GM21526 (cell line): ENCODE measurements around the gene COX6B2.
"Not testable (repeated sequence)": the region's sequence is repeated elsewhere in the genome, so short reads cannot be mapped to it uniquely, and the experiment has no call there.

Source experiments
- ATAC-seq: cut with Tn5 transposase; IDR thresholded peaks from one replicate; pipeline ENCODE4 v1.9.1; 2021; ENCODE audit warnings: moderate library complexity; ENCODE audit not compliant: unreplicated experiment, low FRiP score

Gene COX6B2

GRCh38 chr19:55345101-55345817 lies 9.3 kb downstream of the COX6B2 start:
- ATAC-seq: no peak

GRCh38 chr19:55344444-55344843 lies 10.1 kb downstream of the COX6B2 start:
- no peak for ATAC-seq

- ATAC-seq: no peak
These were observed 12.7 kb downstream of the COX6B2 start for GRCh38 chr19:55341595-55342531.

GRCh38 chr19:55341171-55341588 lies 13.3 kb downstream of the COX6B2 start:
- no peak for ATAC-seq

GRCh38 chr19:55340784-55341147 lies 13.8 kb downstream of the COX6B2 start:
- ATAC-seq: no peak

- no peak for ATAC-seq
These were observed 14.4 kb downstream of the COX6B2 start for GRCh38 chr19:55339889-55340783.

GRCh38 chr19:55339105-55339888 lies 15.2 kb downstream of the COX6B2 start, which contains the start of gene KMT5C:
KMT5C (plus strand) TSS chr19:55339876; CDS start chr19:55341937, 2,061 bp downstream.
- peak; percentile 77 for ATAC-seq

GRCh38 chr19:55336101-55336500 lies 18.4 kb downstream of the COX6B2 start:
- no peak for ATAC-seq

- no peak for ATAC-seq
These were observed 20.6 kb downstream of the COX6B2 start for GRCh38 chr19:55333870-55334269.

GRCh38 chr19:55329791-55330190 lies 24.7 kb downstream of the COX6B2 start:
- ATAC-seq: not testable (repeated sequence)

- ATAC-seq: not testable (repeated sequence)
These were observed 25.7 kb downstream of the COX6B2 start for GRCh38 chr19:55328774-55329318.

GRCh38 chr19:55325172-55325571 lies 29.3 kb downstream of the COX6B2 start, which contains the start of gene TMEM150B:
TMEM150B (minus strand) TSS chr19:55325341; CDS start chr19:55321036, 4,305 bp downstream.
- ATAC-seq: no peak

- ATAC-seq: no peak
These were observed 29.9 kb downstream of the COX6B2 start for GRCh38 chr19:55324662-55325061.

GRCh38 chr19:55322204-55322885 lies 32.2 kb downstream of the COX6B2 start:
- ATAC-seq: no peak

GRCh38 chr19:55321466-55322137 lies 32.9 kb downstream of the COX6B2 start:
- no peak for ATAC-seq

GRCh38 chr19:55320844-55321419 lies 33.6 kb downstream of the COX6B2 start:
- ATAC-seq: no peak

GRCh38 chr19:55319785-55320184 lies 34.7 kb downstream of the COX6B2 start:
- ATAC-seq: no peak

- no peak for ATAC-seq
These were observed 37.9 kb downstream of the COX6B2 start for GRCh38 chr19:55316646-55317045.
